Activated B cell treated with CpG ODN at 0.5 μM for 24 hours (primary cell): Measurements from ENCODE around the gene LMOD1. TPM values are rescaled to one million over a fixed set of nuclear protein-coding genes. Genes with fewer than 3 reads are reported as not detected.
"Not testable (repeated sequence)": the region's sequence is repeated elsewhere in the genome, so short reads cannot be mapped to it uniquely, and the experiment has no call there.

Source experiments
- ATAC-seq: fragments of 200-7000 bp; cut with Tn5 transposase; one replicate; pipeline ENCODE4 v1.10.0; 2021; ENCODE audit warnings: low read depth, mild to moderate bottlenecking, moderate library complexity
- CTCF ChIA-PET: fragments of 350-600 bp; sonication (Branson Sonifier 250); formaldehyde crosslinking; loops from one replicate; lab custom pipeline; 2021; ENCODE audit warnings: antibody characterized with exemption; lab: Charles Lee
- POLR2A ChIA-PET: fragments of 350-600 bp; sonication (Branson Sonifier 250); formaldehyde crosslinking; loops from one replicate; lab custom pipeline; 2021; ENCODE audit warnings: antibody characterized with exemption; lab: Charles Lee
- DNase-seq: peaks from one replicate; pipeline ENCODE4 v3.0.0; 2022
- H3K27ac Mint-ChIP-seq: one replicate; pipeline ENCODE4 v1.8.0; 2020; ENCODE audit warnings: mixed read lengths
- H3K27me3 Mint-ChIP-seq: one replicate; pipeline ENCODE4 v1.8.0; 2021; ENCODE audit warnings: mixed read lengths
- H3K36me3 Mint-ChIP-seq: one replicate; pipeline ENCODE4 v1.8.0; 2021; ENCODE audit warnings: low read depth, mixed read lengths
- H3K4me1 Mint-ChIP-seq: one replicate; pipeline ENCODE4 v1.8.0; 2021; ENCODE audit warnings: mixed read lengths
- H3K4me3 Mint-ChIP-seq: one replicate; pipeline ENCODE4 v1.8.0; 2020; ENCODE audit warnings: mild to moderate bottlenecking, mixed read lengths
- H3K9me3 Mint-ChIP-seq: one replicate; pipeline ENCODE4 v1.8.0; 2020; ENCODE audit warnings: mixed read lengths
- intact Hi-C: fragments of 100-400 bp; cut with micrococcal nuclease; formaldehyde crosslinking; loops from one replicate; pipeline ENCODE4 v1.15.1; 2024
- total RNA-seq: library from RNA; stranded (reverse); gene quantifications from 2 replicates; pipeline ENCODE4 v1.2.3, GENCODE V29; 2022
- TF ChIP-seq, protein P1 (sequence below): fragments of 200-600 bp; IDR thresholded peaks from one replicate; pipeline ENCODE4 v1.8.0; 2022; ENCODE audit warnings: antibody characterized with exemption, mild to moderate bottlenecking

Gene LMOD1
- total RNA-seq, 1 donor from 2014 or later = not detected

DNA sequence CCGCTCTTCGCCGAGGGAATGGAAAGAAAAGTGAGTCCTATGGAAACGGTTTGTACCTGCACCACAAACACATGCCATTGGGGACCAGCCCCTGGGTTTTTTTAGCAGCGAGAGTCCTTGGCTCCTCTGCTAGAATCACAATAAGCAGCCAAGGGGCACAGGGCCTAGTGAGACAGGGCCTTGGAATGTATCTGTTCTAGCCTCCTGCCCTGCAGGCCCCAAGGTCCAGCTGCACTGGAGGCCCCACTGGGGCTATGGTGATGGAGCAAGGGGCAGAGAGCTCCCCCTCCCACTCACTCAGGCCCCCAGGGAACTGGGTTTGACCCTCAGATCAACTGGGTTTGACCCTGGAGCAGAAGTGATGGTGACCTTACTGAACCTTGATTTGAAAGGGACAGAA is 43.2 kb downstream of the LMOD1 start:
- ATAC-seq (no peak), DNase-seq (no peak)
- intact Hi-C loops = no loop called here
- Mint-ChIP-seq H3K9me3 (no peaks in the 10 kb centered on the region), H3K27me3 (peaks cover 5% of the 10 kb centered on the region), H3K4me1 (no peaks in the 10 kb centered on the region), H3K27ac (no peak overlapping the region), H3K36me3 (no peaks in the 10 kb centered on the region), H3K4me3 (no peak overlapping the region)
- TF ChIP-seq, protein P1, sequence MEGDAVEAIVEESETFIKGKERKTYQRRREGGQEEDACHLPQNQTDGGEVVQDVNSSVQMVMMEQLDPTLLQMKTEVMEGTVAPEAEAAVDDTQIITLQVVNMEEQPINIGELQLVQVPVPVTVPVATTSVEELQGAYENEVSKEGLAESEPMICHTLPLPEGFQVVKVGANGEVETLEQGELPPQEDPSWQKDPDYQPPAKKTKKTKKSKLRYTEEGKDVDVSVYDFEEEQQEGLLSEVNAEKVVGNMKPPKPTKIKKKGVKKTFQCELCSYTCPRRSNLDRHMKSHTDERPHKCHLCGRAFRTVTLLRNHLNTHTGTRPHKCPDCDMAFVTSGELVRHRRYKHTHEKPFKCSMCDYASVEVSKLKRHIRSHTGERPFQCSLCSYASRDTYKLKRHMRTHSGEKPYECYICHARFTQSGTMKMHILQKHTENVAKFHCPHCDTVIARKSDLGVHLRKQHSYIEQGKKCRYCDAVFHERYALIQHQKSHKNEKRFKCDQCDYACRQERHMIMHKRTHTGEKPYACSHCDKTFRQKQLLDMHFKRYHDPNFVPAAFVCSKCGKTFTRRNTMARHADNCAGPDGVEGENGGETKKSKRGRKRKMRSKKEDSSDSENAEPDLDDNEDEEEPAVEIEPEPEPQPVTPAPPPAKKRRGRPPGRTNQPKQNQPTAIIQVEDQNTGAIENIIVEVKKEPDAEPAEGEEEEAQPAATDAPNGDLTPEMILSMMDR = no peak
- POLR2A ChIA-PET = no interaction called here
- CTCF ChIA-PET = no interaction called here

- no peaks in the 10 kb centered on the region for H3K36me3 Mint-ChIP-seq
- ChIA-PET POLR2A (no interaction called here), CTCF (interaction anchor here (1.0 kb wide), 1 partner anchor 25 kb away, joined by 3 read pairs; no protein-coding TSS in a partner anchor)
- no peaks in the 10 kb centered on the region for H3K9me3 Mint-ChIP-seq
- H3K27ac Mint-ChIP-seq = no peak overlapping the region
- no peaks in the 10 kb centered on the region for H3K4me1 Mint-ChIP-seq
- H3K4me3 Mint-ChIP-seq = no peak overlapping the region
- peaks cover 5% of the 10 kb centered on the region for H3K27me3 Mint-ChIP-seq
- intact Hi-C loops = no loop called here
- ATAC-seq (no peak), DNase-seq (no peak)
- TF ChIP-seq, protein P1 = no peak
These were observed 44.1 kb downstream of the LMOD1 start for GRCh38 chr1:201902198-201902597.

GRCh38 chr1:201901036-201901435 is 45.3 kb downstream of the LMOD1 start:
- CTCF ChIA-PET, POLR2A ChIA-PET, H3K36me3 Mint-ChIP-seq, H3K4me1 Mint-ChIP-seq, H3K27ac Mint-ChIP-seq, H3K27me3 Mint-ChIP-seq, H3K4me3 Mint-ChIP-seq, DNase-seq, intact Hi-C loops, ATAC-seq, H3K9me3 Mint-ChIP-seq: not testable (repeated sequence)

DNA sequence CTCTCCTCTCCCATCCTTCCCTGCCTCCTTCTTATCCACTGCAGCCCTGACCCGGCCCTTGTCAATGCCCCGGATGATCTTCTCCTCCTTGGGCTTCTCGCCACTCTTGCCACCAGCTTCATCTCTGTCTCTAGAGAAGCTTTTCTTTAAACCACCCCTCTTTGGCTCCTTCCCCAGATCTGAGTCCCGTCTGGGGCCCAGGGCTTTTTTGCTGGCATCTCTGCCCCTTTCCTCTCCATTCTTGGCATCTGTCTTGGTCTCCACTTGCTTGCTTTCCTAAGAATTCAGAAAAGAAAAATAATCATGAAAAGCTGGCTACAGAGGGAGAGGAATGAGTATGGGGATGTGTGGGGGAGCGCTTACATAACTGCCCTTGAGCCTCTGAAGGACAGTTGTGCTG is 45.9 kb downstream of the LMOD1 start:
- Mint-ChIP-seq H3K4me3 (no peak overlapping the region), H3K27ac (no peak overlapping the region), H3K9me3 (no peaks in the 10 kb centered on the region), H3K27me3 (peaks cover 5% of the 10 kb centered on the region), H3K4me1 (peaks cover 5% of the 10 kb centered on the region), H3K36me3 (no peaks in the 10 kb centered on the region)
- POLR2A ChIA-PET = no interaction called here
- TF ChIP-seq, protein P1 = no peak
- intact Hi-C loops = no loop called here
- ATAC-seq = no peak
- no peak for DNase-seq
- CTCF ChIA-PET = no interaction called here

- no peak for ATAC-seq
- Mint-ChIP-seq H3K27me3 (peaks cover 5% of the 10 kb centered on the region), H3K9me3 (no peaks in the 10 kb centered on the region), H3K4me3 (no peak overlapping the region), H3K27ac (no peak overlapping the region), H3K36me3 (no peaks in the 10 kb centered on the region), H3K4me1 (peaks cover 5% of the 10 kb centered on the region)
- ChIA-PET POLR2A (no interaction called here), CTCF (no interaction called here)
- intact Hi-C loops = no loop called here
- TF ChIP-seq, protein P1 = no peak
- no peak for DNase-seq
These were observed 46.5 kb downstream of the LMOD1 start for GRCh38 chr1:201899683-201900429.

GRCh38 chr1:201898992-201899391 is 47.4 kb downstream of the LMOD1 start:
- H3K9me3 Mint-ChIP-seq = no peaks in the 10 kb centered on the region
- H3K27me3 Mint-ChIP-seq = peaks cover 8% of the 10 kb centered on the region
- no peak overlapping the region for H3K4me3 Mint-ChIP-seq
- H3K4me1 Mint-ChIP-seq = peaks cover 5% of the 10 kb centered on the region
- intact Hi-C loops = no loop called here
- H3K36me3 Mint-ChIP-seq = no peaks in the 10 kb centered on the region
- ATAC-seq (no peak), DNase-seq (no peak)
- POLR2A ChIA-PET = no interaction called here
- H3K27ac Mint-ChIP-seq = no peak overlapping the region
- CTCF ChIA-PET = no interaction called here
- TF ChIP-seq, protein P1 = no peak
